Fibroblast of pulmonary artery (primary cell): ENCODE data around the gene RPS6KA5.

Experiments
- DNase-seq: peaks from one replicate; pipeline ENCODE4 v3.0.0-alpha.2; 2010; ENCODE audit warnings: low read depth
- H3K4me3 ChIP-seq: replicated peaks from 2 replicates; pipeline ENCODE4 v1.5.1; 2011; ENCODE audit warnings: low read depth, mild to moderate bottlenecking, control low read depth, low read length, moderate library complexity
- CTCF ChIP-seq: IDR thresholded peaks from 2 replicates; pipeline ENCODE4 v1.5.1; 2011; ENCODE audit warnings: mild to moderate bottlenecking, control low read depth, low read length, inconsistent platforms; ENCODE audit errors: missing control alignments

The RPS6KA5 gene

GRCh38 chr14:90805084-90805391 is 255.4 kb downstream of the RPS6KA5 start:
- no peak for TF ChIP-seq CTCF
- H3K4me3 ChIP-seq, result no peak overlapping the region
- DNase-seq, result no peak

- H3K4me3 ChIP-seq, result no peak overlapping the region
- no peak for DNase-seq
- TF ChIP-seq CTCF, result no peak
Observed at GRCh38 chr14:90804292-90805083, 256.0 kb downstream of the RPS6KA5 start.

- no peak overlapping the region for H3K4me3 ChIP-seq
- TF ChIP-seq CTCF, result no peak
Observed at GRCh38 chr14:90803249-90803648, 257.2 kb downstream of the RPS6KA5 start.

GRCh38 chr14:90799420-90799819 is 261.0 kb downstream of the RPS6KA5 start:
- TF ChIP-seq CTCF, result no peak
- DNase-seq, result no peak
- H3K4me3 ChIP-seq, result no peak overlapping the region

More at GRCh38 chr14:90803249-90803648, 257.2 kb downstream of the RPS6KA5 start:
- DNase-seq, result no peak

- H3K4me3 ChIP-seq, result no peak overlapping the region
- no peak for TF ChIP-seq CTCF
- DNase-seq, result no peak
Observed at GRCh38 chr14:90797919-90798318, 262.5 kb downstream of the RPS6KA5 start.
